B cell (primary cell): ENCODE results near the gene RTL9. TPM values are rescaled to one million over a fixed set of nuclear protein-coding genes. Genes with fewer than 3 reads are reported as not detected.
"Not testable (repeated sequence)": the region's sequence is repeated elsewhere in the genome, so short reads cannot be mapped to it uniquely, and the experiment has no call there.

Experiments used
- ATAC-seq: fragments of 200-7000 bp; cut with Tn5 transposase; one replicate; pipeline ENCODE4 v1.10.0; 2021; ENCODE audit warnings: low read depth, mild to moderate bottlenecking, moderate number of reproducible peaks, moderate library complexity
- CTCF ChIA-PET: fragments of 350-600 bp; sonication (Branson Sonifier 250); formaldehyde crosslinking; loops from one replicate; lab custom pipeline; 2021; ENCODE audit warnings: antibody characterized with exemption, inconsistent platforms; lab: Charles Lee
- POLR2A ChIA-PET: fragments of 350-600 bp; sonication (Branson Sonifier 250); formaldehyde crosslinking; loops from one replicate; lab custom pipeline; 2021; ENCODE audit warnings: antibody characterized with exemption; lab: Charles Lee
- DNase-seq: peaks from one replicate; pipeline ENCODE4 v3.0.0; 2013
- H2AFZ ChIP-seq: 2 replicates; pipeline ENCODE4 v1.6.1; 2012; ENCODE audit warnings: mild to moderate bottlenecking, low read depth, low read length; ENCODE audit not compliant: insufficient read depth, poor library complexity, severe bottlenecking
- H3K27ac ChIP-seq, 2 donors: 1 replicate in 1 of 2; 2 replicates in 1 of 2; pipeline ENCODE4 v1.5.1; 2012 to 2013; ENCODE audit warnings: low read length in 2 of 2, mild to moderate bottlenecking in 2 of 2, moderate library complexity in 1 of 2
- H3K27me3 ChIP-seq, 4 experiments: fragments of 200-600 bp in 1 of 4; sonication (generic) in 1 of 4; replicated peaks in 1 of 4; 1 replicate in 2 of 4; 2 replicates in 2 of 4; pipeline versions ENCODE4 v1.6.1 to v1.7.0; 2013 to 2016; ENCODE audit warnings: low read length in 3 of 4, mild to moderate bottlenecking in 2 of 4, mixed read lengths in 1 of 4, moderate library complexity in 1 of 4; ENCODE audit not compliant: insufficient read depth in 4 of 4, control insufficient read depth in 3 of 4; ENCODE audit errors: control extremely low read depth in 1 of 4
- H3K36me3 ChIP-seq, 2 experiments: replicated peaks in 1 of 2; 1 replicate in 1 of 2; 2 replicates in 1 of 2; pipeline versions ENCODE4 v1.6.1 to v1.7.1; 2013; ENCODE audit warnings: low read length in 1 of 2; ENCODE audit not compliant: insufficient read depth in 2 of 2, control insufficient read depth in 1 of 2; ENCODE audit errors: control extremely low read depth in 1 of 2, extremely low read depth in 1 of 2
- H3K4me1 ChIP-seq, 2 donors: fragments of 200-600 bp in 1 of 2; sonication (generic) in 1 of 2; 1 replicate in 1 of 2; 2 replicates in 1 of 2; pipeline versions ENCODE4 v1.5.1 to v1.6.1; 2013 to 2017; ENCODE audit warnings: low read length in 2 of 2; ENCODE audit not compliant: control insufficient read depth in 2 of 2, insufficient read depth in 2 of 2
- H3K4me2 ChIP-seq: replicated peaks from 2 replicates; pipeline ENCODE3; 2012; ENCODE audit warnings: mild to moderate bottlenecking, low read depth, low read length; ENCODE audit not compliant: poor library complexity, severe bottlenecking
- H3K4me3 ChIP-seq, 5 experiments: fragments of 200-600 bp in 1 of 5; sonication (generic) in 1 of 5; 1 replicate in 3 of 5; 2 replicates in 2 of 5; pipeline versions ENCODE4 v1.5.1 to v1.7.0; 2011 to 2016; ENCODE audit warnings: low read length in 4 of 5, mild to moderate bottlenecking in 4 of 5, low read depth in 2 of 5, control low read depth in 1 of 5, moderate library complexity in 1 of 5; ENCODE audit not compliant: insufficient read depth in 1 of 5; ENCODE audit errors: control extremely low read depth in 1 of 5, extremely low read depth in 1 of 5
- H3K79me2 ChIP-seq: fragments of 200-600 bp; sonication (generic); one replicate; pipeline ENCODE4 v1.6.0; 2016; ENCODE audit warnings: low read length; ENCODE audit not compliant: control insufficient read depth, insufficient read depth
- H3K9ac ChIP-seq: fragments of 200-600 bp; sonication (generic); 2 replicates; pipeline ENCODE4 v1.6.1; 2017; ENCODE audit warnings: mild to moderate bottlenecking, low read length, moderate library complexity
- H3K9me3 ChIP-seq, 3 donors: one replicate each; pipeline versions ENCODE4 v1.6.1 to v1.7.1; 2013; ENCODE audit warnings: low read length in 2 of 3; ENCODE audit not compliant: control insufficient read depth in 2 of 3, insufficient read depth in 1 of 3; ENCODE audit errors: control extremely low read depth in 1 of 3
- H4K20me1 ChIP-seq: 2 replicates; pipeline ENCODE4 v1.6.0; 2012; ENCODE audit warnings: mild to moderate bottlenecking, low read length; ENCODE audit not compliant: insufficient read depth, control insufficient read depth, poor library complexity, severe bottlenecking
- H3K27ac Mint-ChIP-seq: one replicate; pipeline ENCODE4 v1.8.0; 2021; ENCODE audit warnings: mixed read lengths
- H3K27me3 Mint-ChIP-seq: one replicate; pipeline ENCODE4 v1.8.0; 2021; ENCODE audit warnings: mixed read lengths
- H3K4me1 Mint-ChIP-seq: one replicate; pipeline ENCODE4 v1.8.0; 2021; ENCODE audit warnings: mixed read lengths
- H3K4me3 Mint-ChIP-seq: one replicate; pipeline ENCODE4 v1.8.0; 2021; ENCODE audit warnings: mixed read lengths
- H3K9me3 Mint-ChIP-seq: one replicate; pipeline ENCODE4 v1.8.0; 2022; ENCODE audit warnings: mixed read lengths; ENCODE audit not compliant: insufficient read depth
- EZH2 ChIP-seq: IDR thresholded peaks from 2 replicates; pipeline ENCODE4 v1.6.1; 2012; ENCODE audit warnings: borderline replicate concordance, low read depth, mild to moderate bottlenecking, moderate library complexity, low read length; ENCODE audit not compliant: insufficient read depth, poor library complexity, severe bottlenecking
- WGBS: methylation state at CpG from one replicate; pipeline ENCODE4 v1.1.5; 2013; ENCODE audit warnings: missing lambda C conversion rate; ENCODE audit not compliant: insufficient coverage; 5-methylcytosine and 5-hydroxymethylcytosine counted together
- intact Hi-C: fragments of 100-400 bp; cut with micrococcal nuclease; formaldehyde crosslinking; loops from one replicate; pipeline ENCODE4 v1.10.0; 2022
- polyA plus RNA-seq: library from polyadenylated mRNA; depleted of rRNA; stranded (reverse); fragments of >200 nt; gene quantifications from 2 replicates; pipeline ENCODE4 v1.2.3, GENCODE V29; 2012
- total RNA-seq, 2 donors: library from RNA; stranded (reverse); fragments of 120-200 nt in 1 of 2; gene quantifications; 1 replicate in 1 of 2; 2 replicates in 1 of 2; pipeline versions ENCODE4 v1.2.3 to v1.2.4, GENCODE V29; 2013 to 2022
- TF ChIP-seq, protein P1 (sequence below): fragments of 200-600 bp; IDR thresholded peaks from one replicate; pipeline ENCODE4 v1.8.0; 2022; ENCODE audit warnings: antibody characterized with exemption, mild to moderate bottlenecking

The RTL9 gene
- total and polyA plus RNA-seq, 2 donors (not counting 1 experiment from before 2014, with no cell fraction given) = not detected

- DNase-seq (no peak), ATAC-seq (no peak)
- no CpG with 5 or more reads among the region's 3 CpGs for WGBS
- peaks cover 6 to 8% of the 10 kb centered on the region in 2 donors for H3K4me1 ChIP-seq
- H3K4me3 Mint-ChIP-seq = no peak overlapping the region
- H3K27ac Mint-ChIP-seq = no peak overlapping the region
- POLR2A ChIA-PET = no interaction called here
- CTCF ChIA-PET = no interaction called here
- H2AFZ ChIP-seq = no peak overlapping the region
- H3K9me3 ChIP-seq = no peaks in the 10 kb centered on the region
- H3K4me2 ChIP-seq = no peak overlapping the region
- no peaks in the 10 kb centered on the region for H3K79me2 ChIP-seq
- H3K4me3 ChIP-seq = no peak overlapping the region
- no peaks in the 10 kb centered on the region for H3K36me3 ChIP-seq
- no peak for TF ChIP-seq EZH2
- TF ChIP-seq, protein P1, sequence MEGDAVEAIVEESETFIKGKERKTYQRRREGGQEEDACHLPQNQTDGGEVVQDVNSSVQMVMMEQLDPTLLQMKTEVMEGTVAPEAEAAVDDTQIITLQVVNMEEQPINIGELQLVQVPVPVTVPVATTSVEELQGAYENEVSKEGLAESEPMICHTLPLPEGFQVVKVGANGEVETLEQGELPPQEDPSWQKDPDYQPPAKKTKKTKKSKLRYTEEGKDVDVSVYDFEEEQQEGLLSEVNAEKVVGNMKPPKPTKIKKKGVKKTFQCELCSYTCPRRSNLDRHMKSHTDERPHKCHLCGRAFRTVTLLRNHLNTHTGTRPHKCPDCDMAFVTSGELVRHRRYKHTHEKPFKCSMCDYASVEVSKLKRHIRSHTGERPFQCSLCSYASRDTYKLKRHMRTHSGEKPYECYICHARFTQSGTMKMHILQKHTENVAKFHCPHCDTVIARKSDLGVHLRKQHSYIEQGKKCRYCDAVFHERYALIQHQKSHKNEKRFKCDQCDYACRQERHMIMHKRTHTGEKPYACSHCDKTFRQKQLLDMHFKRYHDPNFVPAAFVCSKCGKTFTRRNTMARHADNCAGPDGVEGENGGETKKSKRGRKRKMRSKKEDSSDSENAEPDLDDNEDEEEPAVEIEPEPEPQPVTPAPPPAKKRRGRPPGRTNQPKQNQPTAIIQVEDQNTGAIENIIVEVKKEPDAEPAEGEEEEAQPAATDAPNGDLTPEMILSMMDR = no peak
- intact Hi-C loops = no loop called here
- peaks cover 0 to 4% (median 1%) of the 10 kb centered on the region in 4 experiments for H3K27me3 ChIP-seq
- no peaks in the 10 kb centered on the region for H4K20me1 ChIP-seq
- H3K4me1 Mint-ChIP-seq = no peaks in the 10 kb centered on the region
- H3K27ac ChIP-seq = no peak overlapping the region
- no peaks in the 10 kb centered on the region for H3K9me3 Mint-ChIP-seq
- no peak overlapping the region for H3K9ac ChIP-seq
- H3K27me3 Mint-ChIP-seq = no peaks in the 10 kb centered on the region
Measured at GRCh38 chrX:110331444-110332030, 27.1 kb upstream of the RTL9 start.

DNA sequence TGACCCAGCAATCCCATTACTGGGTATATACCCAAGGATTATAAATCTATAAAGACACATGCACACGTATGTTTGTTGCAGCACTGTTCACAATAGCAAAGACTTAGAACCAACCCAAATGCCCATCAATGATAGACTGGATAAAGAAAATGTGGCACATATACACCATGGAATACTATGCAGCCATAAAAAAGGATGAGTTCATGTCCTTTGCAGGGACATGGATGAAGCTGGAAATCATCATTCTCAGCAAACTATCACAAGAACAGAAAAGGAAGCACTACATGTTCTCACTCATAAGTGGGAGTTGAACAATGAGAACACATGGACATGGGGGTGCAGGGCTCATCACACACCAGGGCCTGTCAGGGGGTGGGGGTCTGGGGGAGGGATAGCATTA is 25.2 kb upstream of the RTL9 start:
- H3K79me2 ChIP-seq, H3K4me2 ChIP-seq, H3K4me1 ChIP-seq, H3K36me3 ChIP-seq, H3K9me3 ChIP-seq, H3K4me1 Mint-ChIP-seq, H3K27me3 Mint-ChIP-seq, H3K4me3 ChIP-seq, H3K27ac Mint-ChIP-seq, H2AFZ ChIP-seq, ATAC-seq, H3K27ac ChIP-seq, H4K20me1 ChIP-seq, POLR2A ChIA-PET, H3K9ac ChIP-seq, H3K27me3 ChIP-seq, H3K4me3 Mint-ChIP-seq, CTCF ChIA-PET, intact Hi-C loops, DNase-seq, H3K9me3 Mint-ChIP-seq: not testable (repeated sequence)
- no CpG with 5 or more reads among the region's 1 CpG for WGBS
